Stomach (tissue), 9 donors: ENCODE results near the gene TNF. TPM values are rescaled to one million over a fixed set of nuclear protein-coding genes. Genes with fewer than 3 reads are reported as not detected.

Experiments used
- DNase-seq, 2 donors: peaks; one replicate each; pipeline versions ENCODE4 v3.0.0 to v3.0.0-alpha.2; 2013 to 2019
- H3K27ac ChIP-seq, 5 donors: fragments of 200-600 bp in 4 of 5; sonication (generic) in 4 of 5; one replicate each; pipeline ENCODE4 v1.5.1; 2013 to 2019; ENCODE audit warnings: mild to moderate bottlenecking in 1 of 5, moderate library complexity in 1 of 5
- H3K27me3 ChIP-seq, 3 donors: fragments of 200-600 bp; sonication (generic); one replicate each; pipeline ENCODE4 v1.5.1; 2017 to 2019; ENCODE audit warnings: mixed run types in 1 of 3
- H3K36me3 ChIP-seq, 4 donors: fragments of 200-600 bp; sonication (generic); 1 replicate in 3 of 4; 2 replicates in 1 of 4; pipeline ENCODE4 v1.5.1; 2016 to 2019
- H3K4me1 ChIP-seq, 4 donors: fragments of 200-600 bp; sonication (generic); one replicate each; pipeline ENCODE4 v1.5.1; 2016 to 2019
- H3K4me3 ChIP-seq, 4 donors: fragments of 200-600 bp; sonication (generic) in 3 of 4; one replicate each; pipeline ENCODE4 v1.5.1; 2016 to 2019; ENCODE audit warnings: mild to moderate bottlenecking in 1 of 4
- H3K9me3 ChIP-seq, 4 donors: fragments of 200-600 bp; sonication (generic); one replicate each; pipeline ENCODE4 v1.5.1; 2016 to 2019
- EP300 ChIP-seq: sonication (generic); formaldehyde crosslinking; IDR thresholded peaks from one replicate; pipeline ENCODE4 v1.6.1; 2017; ENCODE audit warnings: antibody characterized with exemption
- POLR2A ChIP-seq, 4 donors: fragments of 450-650 bp; IDR thresholded peaks; one replicate each; pipeline ENCODE4 v1.6.1; 2016; ENCODE audit warnings: antibody characterized with exemption in 4 of 4, control low read depth in 2 of 4, mild to moderate bottlenecking in 1 of 4, moderate library complexity in 1 of 4
- POLR2AphosphoS5 ChIP-seq, 3 donors: sonication (generic); formaldehyde crosslinking; IDR thresholded peaks; one replicate each; pipeline ENCODE4 v1.6.1; 2016; ENCODE audit warnings: antibody characterized with exemption in 3 of 3
- WGBS, 5 donors: extraction: QIAGEN DNeasy Blood & Tissue Kit in 3 of 5; methylation state at CpG; one replicate each; pipeline versions ENCODE4 v1.1.5 to v1.1.7; 2013 to 2018; 5-methylcytosine and 5-hydroxymethylcytosine counted together
- intact Hi-C: fragments of 100-400 bp; cut with DNase I; formaldehyde crosslinking; loops from one replicate; pipeline ENCODE4 v1.15.1; 2023; ENCODE audit warnings: low total_unique reads
- polyA plus RNA-seq, 3 donors: library from polyadenylated mRNA; stranded (reverse); fragments of 200-250 nt; gene quantifications; one replicate each; pipeline ENCODE4 v1.2.3, GENCODE V29; 2013
- total RNA-seq, 5 donors: library from RNA; depleted of rRNA; stranded (reverse); fragments of >200 nt; gene quantifications; one replicate each; pipeline versions ENCODE4 v1.1.0 to v1.2.3, GENCODE V29; 2014 to 2016
- TF ChIP-seq, protein P1 (sequence below), 7 experiments: fragments of 450-650 bp in 4 of 7; fragments of 200-600 bp in 3 of 7; sonication (generic) in 3 of 7; IDR thresholded peaks; one replicate each; pipeline ENCODE4 v1.5.1; 2016 to 2019; ENCODE audit warnings: antibody characterized with exemption in 7 of 7, control low read depth in 2 of 7, mild to moderate bottlenecking in 1 of 7
- donor health status: healthy with polysubstance abuse.
- donor health status: Bipolar disorder and iron deficiency.
- donor health status: healthy.

Gene TNF
- total and polyA plus RNA-seq, 8 donors: 0.28 to 0.58 (median 0.31) TPM; not detected in 5

DNA sequence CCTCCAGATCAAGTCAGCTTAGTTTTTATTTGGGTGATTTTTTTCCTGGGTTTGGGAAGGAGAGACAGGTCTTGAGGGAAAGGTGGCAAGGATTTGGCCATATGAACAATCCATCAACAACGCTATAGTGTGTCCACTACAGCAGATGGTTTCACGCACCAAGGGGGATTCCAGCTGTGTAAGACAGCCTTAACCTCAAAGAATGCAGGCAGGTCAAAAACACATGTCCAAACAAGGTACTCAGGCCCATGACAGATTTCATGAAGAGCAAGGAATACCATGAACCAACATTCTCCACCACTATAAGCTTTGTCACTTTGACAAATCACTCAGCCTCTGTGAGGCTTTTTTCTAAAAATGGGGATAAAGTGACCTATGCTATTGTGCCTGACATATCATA, 41.6 kb downstream of the TNF start:
- no peaks in the 10 kb centered on the region for H3K27me3 ChIP-seq
- TF ChIP-seq EP300: no peak
- no peak for TF ChIP-seq POLR2AphosphoS5 (IDR thresholded peaks at IDR 0.05)
- no peak for TF ChIP-seq POLR2A (IDR thresholded peaks at IDR 0.05)
- TF ChIP-seq, protein P1, sequence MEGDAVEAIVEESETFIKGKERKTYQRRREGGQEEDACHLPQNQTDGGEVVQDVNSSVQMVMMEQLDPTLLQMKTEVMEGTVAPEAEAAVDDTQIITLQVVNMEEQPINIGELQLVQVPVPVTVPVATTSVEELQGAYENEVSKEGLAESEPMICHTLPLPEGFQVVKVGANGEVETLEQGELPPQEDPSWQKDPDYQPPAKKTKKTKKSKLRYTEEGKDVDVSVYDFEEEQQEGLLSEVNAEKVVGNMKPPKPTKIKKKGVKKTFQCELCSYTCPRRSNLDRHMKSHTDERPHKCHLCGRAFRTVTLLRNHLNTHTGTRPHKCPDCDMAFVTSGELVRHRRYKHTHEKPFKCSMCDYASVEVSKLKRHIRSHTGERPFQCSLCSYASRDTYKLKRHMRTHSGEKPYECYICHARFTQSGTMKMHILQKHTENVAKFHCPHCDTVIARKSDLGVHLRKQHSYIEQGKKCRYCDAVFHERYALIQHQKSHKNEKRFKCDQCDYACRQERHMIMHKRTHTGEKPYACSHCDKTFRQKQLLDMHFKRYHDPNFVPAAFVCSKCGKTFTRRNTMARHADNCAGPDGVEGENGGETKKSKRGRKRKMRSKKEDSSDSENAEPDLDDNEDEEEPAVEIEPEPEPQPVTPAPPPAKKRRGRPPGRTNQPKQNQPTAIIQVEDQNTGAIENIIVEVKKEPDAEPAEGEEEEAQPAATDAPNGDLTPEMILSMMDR (IDR thresholded peaks at IDR 0.05): no peak
- no peaks in the 10 kb centered on the region for H3K9me3 ChIP-seq
- no peak overlapping the region for H3K4me3 ChIP-seq
- intact Hi-C loops: no loop called here
- no peak for DNase-seq
- peaks cover 7 to 17% (median 7%) of the 10 kb centered on the region in 4 donors for H3K4me1 ChIP-seq
- H3K27ac ChIP-seq: no peak overlapping the region
- H3K36me3 ChIP-seq: no peaks in the 10 kb centered on the region
- 87 to 94% (median 92%) methylated on average over 2 of the region's 2 CpGs for WGBS, 5 donors

DNA sequence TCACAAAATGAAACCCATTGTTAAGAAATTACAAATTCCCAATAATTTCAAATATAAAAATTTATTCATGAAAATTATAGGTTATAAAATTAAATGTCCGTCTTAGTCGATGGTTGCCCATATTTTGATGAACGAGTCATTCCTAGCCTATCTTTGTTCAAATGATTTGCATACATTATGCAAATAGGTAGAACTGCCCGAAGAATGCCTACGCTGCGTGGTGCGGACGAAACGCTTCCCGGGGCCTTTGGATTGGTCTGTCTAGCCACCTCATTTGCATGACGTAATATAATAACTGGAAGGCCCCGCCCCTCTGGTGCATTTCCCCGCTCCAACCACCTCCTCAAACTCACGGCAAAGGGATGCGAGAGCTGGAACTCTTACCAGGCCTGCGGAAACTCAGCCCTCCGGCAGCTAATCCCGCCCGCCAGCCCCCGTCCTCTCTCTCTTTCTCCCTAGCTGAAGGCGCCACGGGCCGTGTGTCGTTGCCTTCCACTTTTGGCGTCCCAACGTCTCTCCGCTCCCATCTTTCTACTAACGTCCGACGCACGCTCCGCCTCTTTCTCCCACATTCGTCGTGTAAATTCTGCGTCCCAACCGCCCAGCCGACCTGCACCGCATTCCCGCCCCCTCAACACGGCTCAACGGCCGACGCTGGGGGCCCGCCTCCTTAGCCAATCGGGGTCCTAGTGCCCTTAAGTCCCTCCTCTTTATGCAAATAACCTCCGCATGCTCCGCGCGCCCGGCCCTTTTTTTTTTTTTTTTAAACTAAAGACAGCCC, 44.6 kb downstream of the TNF start:
- Histone ChIP-seq H3K27me3 (no peaks in the 10 kb centered on the region), H3K4me3 (peak overlapping the region; percentile 70 to 95 (median 90)), H3K9me3 (no peaks in the 10 kb centered on the region), H3K4me1 (peaks cover 16 to 28% (median 23%) of the 10 kb centered on the region in 4 donors), H3K27ac (peak overlapping the region; percentile 91 to 99 (median 98)), H3K36me3 (peaks cover 17 to 26% (median 23%) of the 10 kb centered on the region in 4 donors)
- DNase-seq: peak; percentile 97 to 100
- WGBS, 5 donors: 0 to 1% (median 0%) methylated on average over 49 to 50 of the region's 50 CpGs
- TF ChIP-seq EP300 (no peak), POLR2AphosphoS5 (IDR thresholded peaks at IDR 0.05) (peak; percentile 52 to 93 (median 89)), POLR2A (IDR thresholded peaks at IDR 0.05) (peak in 2 of 4 donors; percentile 82 to 95)
- TF ChIP-seq, protein P1 (IDR thresholded peaks at IDR 0.05): no peak
- intact Hi-C loops: no loop called here

DNA sequence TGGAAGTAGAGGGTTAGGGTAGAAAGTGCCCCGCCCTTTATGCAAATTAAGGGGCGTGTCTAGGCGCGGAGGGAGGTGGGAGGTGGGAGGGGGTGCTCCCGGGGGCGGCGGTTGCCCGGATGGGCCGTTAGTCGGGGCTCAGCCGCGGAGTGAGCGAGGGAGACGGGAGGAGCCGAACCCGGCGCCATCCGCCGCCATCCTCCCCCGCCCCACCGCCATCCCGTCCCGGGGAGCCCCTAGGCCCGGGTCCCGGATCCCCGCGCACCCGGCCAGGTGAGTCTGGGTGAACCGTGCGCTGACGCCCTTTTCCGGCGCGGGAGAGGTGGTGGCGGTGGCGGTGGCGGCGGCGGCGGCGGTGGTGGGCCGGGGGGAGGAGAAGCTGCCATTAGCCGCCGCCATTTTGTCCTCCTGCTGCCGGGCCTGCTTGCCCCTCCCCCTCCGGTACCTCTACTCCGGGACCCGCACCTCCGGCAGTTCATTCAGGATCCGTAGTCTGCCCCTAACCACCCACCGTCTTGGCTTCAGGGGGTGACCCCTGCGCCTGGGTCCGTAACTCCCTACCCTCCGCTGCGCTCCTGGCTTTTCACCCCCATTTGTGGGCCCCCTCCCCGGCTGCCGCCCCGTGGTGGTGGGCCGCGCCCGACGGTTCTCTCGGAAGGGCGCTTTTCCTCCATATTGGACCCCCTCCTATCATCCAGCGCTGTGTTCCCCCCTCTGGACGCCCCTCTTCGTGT, 45.4 kb downstream of the TNF start, which contains the start of gene PRRC2A:
Gene PRRC2A, plus strand, starts transcription at position 130 of the 734 bp plus-strand sequence. CDS start 2,075 bp downstream, outside the sequence.
- peaks cover 16 to 28% (median 23%) of the 10 kb centered on the region in 4 donors for H3K4me1 ChIP-seq
- no peaks in the 10 kb centered on the region for H3K9me3 ChIP-seq
- H3K27me3 ChIP-seq: no peaks in the 10 kb centered on the region
- TF ChIP-seq EP300 (no peak), POLR2AphosphoS5 (IDR thresholded peaks at IDR 0.05) (peak in 2 of 3 donors; percentile 6 to 36)
- WGBS, 5 donors: 0 to 1% (median 0%) methylated on average over 29 to 56 of the region's 67 CpGs
- intact Hi-C loops: no loop called here
- peak within 1 kb of the TSS; percentile 70 to 95 (median 90) for H3K4me3 ChIP-seq
- DNase-seq: peak; percentile 93 to 97
- peak within 1 kb of the TSS; percentile 96 to 99 (median 98) for H3K27ac ChIP-seq
- peaks cover 25 to 34% (median 31%) of the 10 kb centered on the region in 4 donors for H3K36me3 ChIP-seq

DNA sequence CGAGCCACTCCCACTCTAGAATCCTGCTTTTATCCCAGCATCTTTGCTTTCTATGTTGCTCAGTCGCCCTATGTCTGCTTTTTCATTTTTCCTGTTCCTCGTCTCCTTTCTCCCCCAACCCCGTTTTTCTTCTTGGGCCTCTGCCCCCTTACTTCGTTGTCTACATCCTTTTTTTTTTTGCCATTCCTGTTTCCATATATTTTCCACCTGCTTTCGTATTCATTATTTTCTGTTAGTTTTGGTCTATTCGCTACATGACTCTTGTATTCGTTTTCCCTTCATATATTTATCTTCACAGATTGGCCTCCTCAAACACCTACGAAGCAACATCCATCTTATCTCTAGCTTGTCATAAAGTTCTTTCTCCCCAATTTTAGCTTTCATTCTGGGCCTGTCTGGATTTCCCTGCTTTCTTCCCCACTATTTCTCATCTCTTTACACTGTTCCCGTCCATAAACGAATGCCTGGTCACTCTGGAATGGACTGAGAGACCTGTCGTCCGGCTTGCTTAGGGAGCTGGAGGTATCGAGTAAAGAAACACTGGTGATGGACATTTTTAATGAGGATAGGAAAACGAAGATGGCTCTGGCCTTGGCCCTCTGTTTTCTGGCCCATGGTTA, 46.1 kb downstream of the TNF start:
- 4 to 10% (median 8%) methylated on average over 15 of the region's 15 CpGs for WGBS, 5 donors
- Histone ChIP-seq H3K27ac (peak overlapping the region; percentile 96 to 99 (median 98)), H3K9me3 (no peaks in the 10 kb centered on the region), H3K27me3 (no peaks in the 10 kb centered on the region), H3K4me1 (peaks cover 16 to 28% (median 23%) of the 10 kb centered on the region in 4 donors), H3K4me3 (peak overlapping the region; percentile 70 to 95 (median 90)), H3K36me3 (peaks cover 31 to 40% (median 38%) of the 10 kb centered on the region in 4 donors)
- TF ChIP-seq, protein P1 (IDR thresholded peaks at IDR 0.05): no peak
- TF ChIP-seq EP300 (no peak), POLR2AphosphoS5 (IDR thresholded peaks at IDR 0.05) (no peak), POLR2A (IDR thresholded peaks at IDR 0.05) (no peak)
- intact Hi-C loops: no loop called here
- DNase-seq: peak in 1 of 2 donors; percentile 29
